Loucy (cell line): ENCODE measurements around the gene ODC1.

ENCODE experiments used
- H2AFZ ChIP-seq: fragments of 200-600 bp; sonication (generic); 2 replicates; pipeline ENCODE4 v1.6.0; 2016; ENCODE audit warnings: antibody characterized with exemption, mild to moderate bottlenecking, low read length, moderate library complexity
- H3F3A ChIP-seq: fragments of 200-600 bp; 2 replicates; pipeline ENCODE4 v1.6.0; 2016; ENCODE audit warnings: antibody characterized with exemption, low read depth, mild to moderate bottlenecking
- H3K27me3 ChIP-seq: fragments of 200-600 bp; sonication (generic); 2 replicates; pipeline ENCODE4 v1.6.1; 2014; ENCODE audit warnings: low read length, mild to moderate bottlenecking; ENCODE audit not compliant: insufficient read depth, poor library complexity, severe bottlenecking
- H3K36me3 ChIP-seq: fragments of 200-600 bp; sonication (generic); 2 replicates; pipeline ENCODE4 v1.6.1; 2016; ENCODE audit warnings: low read length; ENCODE audit not compliant: insufficient read depth
- H3K4me1 ChIP-seq: fragments of 200-600 bp; sonication (generic); 2 replicates; pipeline ENCODE4 v1.5.1; 2014; ENCODE audit warnings: low read length, mild to moderate bottlenecking; ENCODE audit not compliant: insufficient read depth, poor library complexity, severe bottlenecking
- H3K4me2 ChIP-seq: fragments of 200-600 bp; sonication (generic); 2 replicates; pipeline ENCODE4 v1.6.0; 2014; ENCODE audit warnings: antibody characterized with exemption, low read length, low read depth, mild to moderate bottlenecking; ENCODE audit not compliant: poor library complexity, severe bottlenecking
- H3K4me3 ChIP-seq: fragments of 200-600 bp; sonication (generic); 2 replicates; pipeline ENCODE4 v1.5.1; 2014; ENCODE audit warnings: low read length, mild to moderate bottlenecking, mixed read lengths; ENCODE audit not compliant: poor library complexity, severe bottlenecking
- H3K79me2 ChIP-seq: fragments of 200-600 bp; sonication (generic); 2 replicates; pipeline ENCODE4 v1.6.1; 2014; ENCODE audit warnings: low read length; ENCODE audit not compliant: insufficient read depth
- H3K9ac ChIP-seq: fragments of 200-600 bp; sonication (generic); 2 replicates; pipeline ENCODE4 v1.6.0; 2014; ENCODE audit warnings: mild to moderate bottlenecking, low read depth, low read length, moderate library complexity; ENCODE audit not compliant: poor library complexity, severe bottlenecking
- H3K9me2 ChIP-seq: fragments of 200-600 bp; sonication (generic); replicated peaks from 2 replicates; pipeline ENCODE4 v1.6.1; 2016; ENCODE audit warnings: low read depth, low read length, mixed read lengths
- H3K9me3 ChIP-seq: fragments of 200-600 bp; sonication (generic); 2 replicates; pipeline ENCODE4 v1.6.1; 2014; ENCODE audit warnings: mild to moderate bottlenecking, antibody characterized with exemption, low read length, low read depth; ENCODE audit not compliant: insufficient read depth
- H4K20me1 ChIP-seq: fragments of 200-600 bp; sonication (generic); 2 replicates; pipeline ENCODE4 v1.6.0; 2014; ENCODE audit warnings: antibody characterized with exemption, low read length, mild to moderate bottlenecking; ENCODE audit not compliant: insufficient read depth, poor library complexity, severe bottlenecking
- CTCF ChIP-seq: fragments of 200-600 bp; sonication (generic); conservative IDR thresholded peaks from 2 replicates; pipeline ENCODE4 v1.5.1; 2014; ENCODE audit warnings: mild to moderate bottlenecking, antibody characterized with exemption, low read length
- EZH2phosphoT487 ChIP-seq: fragments of 200-600 bp; IDR thresholded peaks from 2 replicates; pipeline ENCODE4 v1.6.1; 2018; ENCODE audit warnings: antibody characterized with exemption, mild to moderate bottlenecking, moderate library complexity, borderline replicate concordance

The ODC1 gene

GRCh38 chr2:10436583-10437110 lies 11.5 kb downstream of the ODC1 start:
- no peaks in the 10 kb centered on the region for H3K4me1 ChIP-seq
- 0 out of 2 replicates have a peak, but pooled peaks cover 4% of the 10 kb centered on the region for H3F3A ChIP-seq
- H3K36me3 ChIP-seq = peaks cover 30% of the 10 kb centered on the region; the same call in 1 of the 2 replicates
- H3K4me2 ChIP-seq = no peak overlapping the region
- peaks cover 6% of the 10 kb centered on the region for H4K20me1 ChIP-seq
- H3K79me2 ChIP-seq = no peaks in the 10 kb centered on the region
- H2AFZ ChIP-seq = no peak overlapping the region
- no peak overlapping the region for H3K4me3 ChIP-seq
- H3K27me3 ChIP-seq = no peaks in the 10 kb centered on the region
- no peak overlapping the region for H3K9ac ChIP-seq
- TF ChIP-seq EZH2phosphoT487 (no peak), CTCF (no peak)
- H3K9me3 ChIP-seq = no peaks in the 10 kb centered on the region
- no peaks in the 10 kb centered on the region for H3K9me2 ChIP-seq

GRCh38 chr2:10435820-10436204 lies 12.3 kb downstream of the ODC1 start:
- peaks cover 6% of the 10 kb centered on the region for H4K20me1 ChIP-seq
- H3K4me2 ChIP-seq = no peak overlapping the region
- no peaks in the 10 kb centered on the region for H3K79me2 ChIP-seq
- 0 out of 2 replicates have a peak, but pooled peaks cover 4% of the 10 kb centered on the region for H3F3A ChIP-seq
- H2AFZ ChIP-seq = no peak overlapping the region
- no peak overlapping the region for H3K9ac ChIP-seq
- TF ChIP-seq EZH2phosphoT487 (no peak), CTCF (no peak)
- H3K4me1 ChIP-seq = no peaks in the 10 kb centered on the region
- no peaks in the 10 kb centered on the region for H3K9me3 ChIP-seq
- H3K27me3 ChIP-seq = no peaks in the 10 kb centered on the region
- H3K4me3 ChIP-seq = no peak overlapping the region
- H3K36me3 ChIP-seq = peaks cover 21% of the 10 kb centered on the region; the same call in 1 of the 2 replicates
- no peaks in the 10 kb centered on the region for H3K9me2 ChIP-seq

GRCh38 chr2:10434886-10435819 lies 13.0 kb downstream of the ODC1 start:
- Histone ChIP-seq H3K4me3 (no peak overlapping the region), H3F3A (0 out of 2 replicates have a peak, but pooled peaks cover 4% of the 10 kb centered on the region), H3K4me1 (no peaks in the 10 kb centered on the region), H2AFZ (no peak overlapping the region), H4K20me1 (peaks cover 4% of the 10 kb centered on the region), H3K36me3 (peaks cover 15% of the 10 kb centered on the region; the same call in 1 of the 2 replicates), H3K4me2 (no peak overlapping the region), H3K27me3 (no peaks in the 10 kb centered on the region), H3K79me2 (no peaks in the 10 kb centered on the region), H3K9ac (no peak overlapping the region), H3K9me3 (no peaks in the 10 kb centered on the region), H3K9me2 (no peaks in the 10 kb centered on the region)
- TF ChIP-seq EZH2phosphoT487 (no peak), CTCF (peak; percentile 87)
